ENCODE results near the gene OR5H1.

DNA sequence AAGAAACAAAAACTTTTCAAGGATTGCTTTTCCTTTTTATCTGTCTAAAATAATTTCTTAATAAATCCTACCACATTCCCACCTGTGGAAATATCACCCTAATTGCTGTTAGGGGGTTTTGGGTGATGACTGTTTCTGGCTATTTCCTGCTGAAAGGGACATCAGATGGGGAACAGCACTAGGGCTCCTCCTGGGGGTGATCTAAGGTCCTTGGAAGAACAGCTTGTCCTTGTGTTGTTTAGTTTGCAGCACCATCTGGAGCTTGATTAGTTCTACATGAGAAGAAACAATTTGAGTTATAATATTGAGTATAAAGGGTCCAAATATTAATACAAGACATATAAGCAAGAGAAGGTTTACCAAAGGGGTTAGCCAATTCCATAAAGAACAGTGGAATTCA lies 54.7 kb downstream of the OR5H1 start:
- TF ChIP-seq EP300 (IDR thresholded peaks at IDR 0.05): no peak
- TF ChIP-seq POLR2A (IDR thresholded peaks at IDR 0.05): no peak
